Thyroid gland (tissue), 4 donors: Measurements from ENCODE around the gene KLF17.

Experiments
- POLR2A ChIP-seq, 2 donors: fragments of 450-650 bp; IDR thresholded peaks; one replicate each; pipeline ENCODE4 v1.6.1; 2017; ENCODE audit warnings: antibody characterized with exemption in 2 of 2, mild to moderate bottlenecking in 2 of 2, moderate library complexity in 1 of 2
- TF ChIP-seq, protein P1 (sequence below), 6 experiments: fragments of 200-600 bp in 3 of 6; fragments of 450-650 bp in 3 of 6; sonication (generic) in 3 of 6; IDR thresholded peaks; one replicate each; pipeline ENCODE4 v1.5.1; 2016 to 2019; ENCODE audit warnings: antibody characterized with exemption in 6 of 6, mild to moderate bottlenecking in 2 of 6, inconsistent platforms in 1 of 6, moderate library complexity in 1 of 6

DNA sequence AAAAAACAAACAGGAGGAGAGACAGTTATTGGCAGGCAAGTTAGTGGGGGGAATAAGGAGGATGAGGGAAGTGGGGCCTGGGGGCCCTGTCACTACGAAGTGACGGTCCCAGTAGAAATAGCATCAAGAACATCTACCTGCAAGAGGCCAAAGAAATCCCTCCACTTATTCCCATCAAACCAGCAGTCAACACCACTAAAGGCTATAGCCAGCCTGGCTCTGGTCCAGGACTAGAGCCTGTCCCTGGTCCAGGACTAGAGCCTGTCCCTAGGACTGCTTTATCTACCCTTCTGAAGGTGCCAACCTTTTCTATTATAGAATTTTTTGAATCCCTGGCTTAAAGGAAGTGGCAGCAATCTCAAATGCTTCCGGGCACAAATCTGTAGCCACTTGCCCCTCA is 19.6 kb downstream of the KLF17 start:
- TF ChIP-seq, protein P1, sequence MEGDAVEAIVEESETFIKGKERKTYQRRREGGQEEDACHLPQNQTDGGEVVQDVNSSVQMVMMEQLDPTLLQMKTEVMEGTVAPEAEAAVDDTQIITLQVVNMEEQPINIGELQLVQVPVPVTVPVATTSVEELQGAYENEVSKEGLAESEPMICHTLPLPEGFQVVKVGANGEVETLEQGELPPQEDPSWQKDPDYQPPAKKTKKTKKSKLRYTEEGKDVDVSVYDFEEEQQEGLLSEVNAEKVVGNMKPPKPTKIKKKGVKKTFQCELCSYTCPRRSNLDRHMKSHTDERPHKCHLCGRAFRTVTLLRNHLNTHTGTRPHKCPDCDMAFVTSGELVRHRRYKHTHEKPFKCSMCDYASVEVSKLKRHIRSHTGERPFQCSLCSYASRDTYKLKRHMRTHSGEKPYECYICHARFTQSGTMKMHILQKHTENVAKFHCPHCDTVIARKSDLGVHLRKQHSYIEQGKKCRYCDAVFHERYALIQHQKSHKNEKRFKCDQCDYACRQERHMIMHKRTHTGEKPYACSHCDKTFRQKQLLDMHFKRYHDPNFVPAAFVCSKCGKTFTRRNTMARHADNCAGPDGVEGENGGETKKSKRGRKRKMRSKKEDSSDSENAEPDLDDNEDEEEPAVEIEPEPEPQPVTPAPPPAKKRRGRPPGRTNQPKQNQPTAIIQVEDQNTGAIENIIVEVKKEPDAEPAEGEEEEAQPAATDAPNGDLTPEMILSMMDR (IDR thresholded peaks at IDR 0.05), result no peak
- no peak for TF ChIP-seq POLR2A (IDR thresholded peaks at IDR 0.05)
